Daoy (cell line): ENCODE measurements around the gene POGZ. TPM values are rescaled to one million over a fixed set of nuclear protein-coding genes. Genes with fewer than 3 reads are reported as not detected.
A peak's percentile ranks its signal among the peaks of the same experiment; 100 is the strongest.

Source experiments
- DNase-seq: peaks from one replicate; pipeline ENCODE4 v3.0.0-alpha.2; 2015; ENCODE audit warnings: low read depth
- total RNA-seq: library from RNA; depleted of rRNA; stranded (reverse); fragments of >200 nt; shearing (Covaris generic); gene quantifications from 2 replicates; pipeline ENCODE4 v1.2.3, GENCODE V29; 2014; rRNA removed

The POGZ gene
- total RNA-seq = 8.9 and 13.7 TPM in 2 replicates

GRCh38 chr1:151459331-151460046 lies at the start of gene POGZ:
POGZ (minus strand) TSS chr1:151459494; CDS start chr1:151442204, 17,290 bp downstream.
- peak; percentile 97 for DNase-seq

DNA sequence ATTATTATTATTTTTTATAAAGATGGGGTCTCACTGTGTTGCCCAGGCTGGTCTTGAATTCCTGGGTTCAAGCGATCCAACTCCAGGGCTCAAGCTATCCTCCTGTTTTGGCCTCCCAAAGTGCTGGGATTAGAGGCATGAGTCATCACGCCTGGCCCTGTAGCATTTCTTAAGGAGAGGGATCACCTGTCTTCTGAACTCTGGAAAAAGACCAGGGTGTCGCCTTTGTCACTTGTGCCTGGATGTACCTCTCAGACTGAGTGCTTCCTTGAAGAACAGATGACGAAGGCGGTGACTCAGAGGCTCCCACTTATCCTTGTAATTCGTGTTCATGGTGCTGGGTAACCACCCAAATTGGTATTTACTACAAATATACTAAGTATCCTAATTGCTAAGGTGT lies 49.5 kb upstream of the POGZ start:
- DNase-seq = peak; percentile 36

DNA sequence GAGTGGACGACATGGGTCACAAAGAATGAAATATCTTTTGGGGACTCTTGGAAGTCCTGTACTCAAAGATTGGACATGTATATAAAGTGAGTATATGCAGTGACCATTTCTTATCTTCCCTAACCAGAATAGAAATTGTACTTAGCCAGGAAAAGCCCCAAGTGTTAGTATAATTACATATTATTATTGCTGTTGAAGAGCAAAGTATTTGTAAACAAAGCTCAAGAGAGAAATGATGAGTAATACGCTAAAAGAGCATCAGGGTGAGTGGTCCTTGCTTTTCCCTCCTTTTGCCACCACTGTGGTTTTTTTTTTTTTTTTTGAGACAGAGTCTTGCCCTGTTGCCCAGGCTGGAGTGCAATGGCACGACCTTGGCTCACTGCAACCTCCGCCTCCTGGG lies 45.5 kb upstream of the POGZ start:
- DNase-seq = no peak

DNA sequence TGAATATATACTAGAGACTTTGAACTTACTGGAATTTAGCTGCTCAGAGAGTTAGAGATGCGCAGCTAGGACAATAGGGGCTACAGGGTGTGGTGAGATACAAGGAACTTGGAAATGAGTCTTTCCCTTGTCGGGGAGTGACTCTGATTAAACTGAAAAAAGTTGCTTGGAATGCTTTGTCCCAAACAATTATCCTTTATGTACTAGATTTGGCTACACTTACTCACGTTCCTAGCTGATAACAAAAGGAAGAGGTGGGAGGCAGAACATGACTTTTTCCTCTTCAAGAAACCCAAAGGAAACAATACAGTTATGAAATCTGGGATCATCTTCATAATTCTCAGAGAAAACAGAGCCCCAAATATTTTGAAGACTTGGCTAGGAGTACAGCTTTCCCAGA lies 45.0 kb upstream of the POGZ start:
- DNase-seq = no peak

GRCh38 chr1:151502859-151503780 lies 43.8 kb upstream of the POGZ start:
- DNase-seq = no peak

GRCh38 chr1:151502035-151502700 lies 42.9 kb upstream of the POGZ start:
- DNase-seq = no peak

GRCh38 chr1:151501474-151501873 lies 42.2 kb upstream of the POGZ start:
- DNase-seq = no peak

GRCh38 chr1:151499930-151500329 lies 40.6 kb upstream of the POGZ start:
- no peak for DNase-seq

GRCh38 chr1:151499365-151499764 lies 40.1 kb upstream of the POGZ start:
- no peak for DNase-seq

- DNase-seq = no peak
Observed at GRCh38 chr1:151495316-151495715, 36.0 kb upstream of the POGZ start.

- peak; percentile 87 for DNase-seq
Observed at GRCh38 chr1:151494741-151495281, 35.5 kb upstream of the POGZ start.

DNA sequence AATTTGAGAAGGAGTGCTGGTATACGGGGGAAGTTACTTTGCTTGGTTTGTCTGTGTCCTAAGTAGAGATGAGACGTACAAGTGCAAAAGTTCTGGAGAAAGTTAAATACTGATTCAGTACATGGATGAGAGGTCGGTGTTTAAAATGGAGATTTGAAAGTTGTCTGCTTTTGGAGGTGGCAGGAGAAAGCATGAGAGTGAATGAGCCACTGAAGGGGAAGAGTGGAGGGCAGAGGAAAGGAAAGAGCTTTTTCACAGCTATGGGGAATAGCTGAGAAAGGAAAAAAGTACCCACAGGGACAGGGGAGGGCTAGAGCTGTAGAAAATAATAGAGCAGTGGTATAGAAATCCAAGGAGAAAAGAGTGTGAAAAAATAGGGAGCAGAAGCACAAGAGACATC lies 33.7 kb upstream of the POGZ start:
- DNase-seq = no peak

- no peak for DNase-seq
Observed at GRCh38 chr1:151492120-151492519, 32.8 kb upstream of the POGZ start.

GRCh38 chr1:151491641-151492040 lies 32.3 kb upstream of the POGZ start:
- no peak for DNase-seq

- no peak for DNase-seq
Observed at GRCh38 chr1:151486557-151486956, 27.3 kb upstream of the POGZ start.

GRCh38 chr1:151485685-151486255 lies 26.5 kb upstream of the POGZ start:
- no peak for DNase-seq

DNA sequence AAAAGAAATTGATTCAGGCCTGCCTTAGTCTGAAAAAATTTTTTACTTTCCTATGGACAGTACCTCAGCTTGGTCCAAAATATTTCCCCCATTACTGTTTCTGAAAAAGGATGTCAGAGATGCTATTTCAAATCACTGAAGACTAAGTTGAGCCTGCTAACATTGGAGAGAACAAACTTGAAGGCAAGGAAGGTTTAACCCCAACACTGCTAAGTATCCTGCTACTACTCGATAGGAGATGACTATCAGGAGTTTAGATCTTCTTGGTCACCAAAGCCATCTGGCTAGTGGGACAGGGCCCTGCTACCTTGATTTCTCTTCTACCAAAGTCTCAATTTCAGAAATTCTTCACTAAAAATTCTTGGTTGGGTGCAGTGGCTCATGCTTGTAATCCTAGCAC lies 22.7 kb upstream of the POGZ start:
- no peak for DNase-seq

GRCh38 chr1:151479462-151479861 lies 20.2 kb upstream of the POGZ start:
- DNase-seq = no peak

DNA sequence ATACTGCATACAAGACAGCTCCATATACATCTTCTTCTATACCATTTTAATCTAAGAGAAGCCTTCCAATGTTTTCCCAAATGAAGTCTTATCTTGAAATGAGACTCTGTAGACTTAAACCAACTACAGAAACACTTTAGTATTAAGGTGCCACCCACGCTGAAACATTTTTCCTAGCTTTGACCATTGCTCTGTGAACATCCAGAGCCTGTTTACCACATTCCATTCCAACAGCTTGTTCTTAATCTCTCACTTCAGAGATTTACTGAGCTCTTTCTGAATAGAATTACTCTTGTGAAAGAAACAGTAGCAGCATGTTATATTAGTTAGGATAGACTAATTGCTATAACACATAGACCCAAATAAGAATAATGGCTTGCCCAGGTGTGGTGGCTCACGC lies 19.6 kb upstream of the POGZ start:
- DNase-seq = no peak

- DNase-seq = no peak
Observed at GRCh38 chr1:151478140-151478812, 19.0 kb upstream of the POGZ start.

DNA sequence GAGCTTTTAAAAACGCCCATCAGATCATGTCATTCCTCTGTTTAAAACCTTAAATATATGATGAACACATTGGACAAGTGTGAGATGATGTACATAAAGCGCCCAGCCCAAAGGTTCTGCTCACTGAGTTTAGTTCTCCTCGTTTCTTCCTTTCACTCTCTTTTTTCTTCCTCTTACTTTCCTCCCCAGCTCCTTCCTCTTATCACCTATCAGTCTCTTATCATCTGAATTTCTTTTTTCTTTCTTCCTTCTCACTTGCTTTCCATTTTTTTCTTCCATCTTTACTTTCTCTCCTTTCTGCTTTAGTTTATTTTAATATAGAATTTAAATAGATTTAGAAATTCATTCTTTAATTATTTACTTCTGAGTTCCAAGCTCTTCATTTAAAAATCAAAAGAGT lies 17.8 kb upstream of the POGZ start:
- DNase-seq = no peak
